HEK293 (cell line): ENCODE measurements around the gene ABCA3.

ENCODE experiments used
- CTCF ChIA-PET: fragments of 350-600 bp; formaldehyde crosslinking; extraction: SDS; loops from one replicate; lab custom pipeline; 2021; ENCODE audit warnings: antibody characterized with exemption; lab: Yijun Ruan, JAX
- POLR2A ChIA-PET: fragments of 300-600 bp; formaldehyde crosslinking; extraction: SDS; loops from one replicate; lab custom pipeline; 2020; ENCODE audit warnings: antibody characterized with exemption, inconsistent platforms; lab: Yijun Ruan, JAX
- H3K27ac ChIP-seq: fragments of 200-500 bp; sonication (Bioruptor generic); 2 replicates; pipeline ENCODE4 v1.5.1; 2014; ENCODE audit warnings: low read depth, low read length, control low read depth, inconsistent platforms; ENCODE audit errors: extremely low read depth
- H3K36me3 ChIP-seq, 2 experiments: fragments of 200-500 bp in 1 of 2; sonication (Bioruptor generic) in 1 of 2; 1 replicate in 1 of 2; 2 replicates in 1 of 2; pipeline ENCODE4 v1.5.1; 2014 to 2017; ENCODE audit warnings: inconsistent platforms in 2 of 2, low read length in 2 of 2; ENCODE audit not compliant: control insufficient read depth in 2 of 2, insufficient read depth in 1 of 2
- H3K4me1 ChIP-seq: fragments of 200-500 bp; sonication (Bioruptor generic); 2 replicates; pipeline ENCODE4 v1.5.1; 2014; ENCODE audit warnings: mild to moderate bottlenecking, low read length, inconsistent platforms; ENCODE audit not compliant: control insufficient read depth, insufficient read depth
- H3K4me3 ChIP-seq: 2 replicates; pipeline ENCODE4 v1.5.1; 2011; ENCODE audit warnings: low read depth, mild to moderate bottlenecking, control low read depth, low read length, moderate library complexity
- H3K9me3 ChIP-seq: fragments of 200-500 bp; sonication (Bioruptor generic); 2 replicates; pipeline ENCODE4 v1.5.1; 2014; ENCODE audit warnings: low read depth, low read length, inconsistent platforms; ENCODE audit not compliant: control insufficient read depth, insufficient read depth
- BCL11B ChIP-seq: fragments of 450-650 bp; formaldehyde crosslinking; IDR thresholded peaks from 2 replicates; pipeline ENCODE4 v1.5.1; 2016; ENCODE audit warnings: low read depth, missing biosample characterization, missing genetic modification characterization
- EGR2 ChIP-seq: fragments of 450-650 bp; formaldehyde crosslinking; IDR thresholded peaks from 2 replicates; pipeline ENCODE4 v1.5.1; 2016; ENCODE audit warnings: low read depth, missing biosample characterization, missing genetic modification characterization
- GLIS1 ChIP-seq: fragments of 450-650 bp; formaldehyde crosslinking; IDR thresholded peaks from 2 replicates; pipeline ENCODE4 v1.5.1; 2016; ENCODE audit warnings: missing biosample characterization, missing genetic modification characterization
- GLIS2 ChIP-seq: fragments of 450-650 bp; formaldehyde crosslinking; IDR thresholded peaks from 2 replicates; pipeline ENCODE4 v1.5.1; 2016; ENCODE audit warnings: missing biosample characterization, missing genetic modification characterization
- HIC1 ChIP-seq: fragments of 450-650 bp; formaldehyde crosslinking; IDR thresholded peaks from 2 replicates; pipeline ENCODE4 v1.5.1; 2016; ENCODE audit warnings: missing biosample characterization, missing genetic modification characterization
- SETDB1 ChIP-seq: IDR thresholded peaks from one replicate; pipeline ENCODE4 v1.6.1; 2017; ENCODE audit warnings: mild to moderate bottlenecking, low read length, moderate library complexity, mixed read lengths; ENCODE audit not compliant: insufficient read length
- ZBTB6 ChIP-seq: fragments of 450-650 bp; formaldehyde crosslinking; IDR thresholded peaks from 2 replicates; pipeline ENCODE4 v1.5.1; 2017; ENCODE audit warnings: missing biosample characterization, missing genetic modification characterization
- ZFHX2 ChIP-seq: fragments of 450-650 bp; formaldehyde crosslinking; conservative IDR thresholded peaks from 2 replicates; pipeline ENCODE4 v1.5.1; 2016; ENCODE audit warnings: missing biosample characterization, missing genetic modification characterization
- ZNF10 ChIP-seq: fragments of 450-650 bp; formaldehyde crosslinking; IDR thresholded peaks from 2 replicates; pipeline ENCODE4 v1.5.1; 2017; ENCODE audit warnings: missing biosample characterization, missing genetic modification characterization
- ZNF214 ChIP-seq: fragments of 450-650 bp; formaldehyde crosslinking; IDR thresholded peaks from 2 replicates; pipeline ENCODE4 v1.5.1; 2017; ENCODE audit warnings: missing biosample characterization, mild to moderate bottlenecking, missing genetic modification characterization, borderline replicate concordance
- ZNF223 ChIP-seq: fragments of 450-650 bp; formaldehyde crosslinking; IDR thresholded peaks from 2 replicates; pipeline ENCODE4 v1.5.1; 2016; ENCODE audit warnings: missing biosample characterization, missing genetic modification characterization
- ZNF335 ChIP-seq: fragments of 450-650 bp; formaldehyde crosslinking; conservative IDR thresholded peaks from 2 replicates; pipeline ENCODE4 v1.5.1; 2016; ENCODE audit warnings: missing biosample characterization, missing genetic modification characterization
- ZNF341 ChIP-seq: fragments of 450-650 bp; formaldehyde crosslinking; IDR thresholded peaks from 2 replicates; pipeline ENCODE4; 2016; ENCODE audit warnings: low read depth, missing biosample characterization, missing genetic modification characterization
- ZNF426 ChIP-seq: fragments of 450-650 bp; formaldehyde crosslinking; IDR thresholded peaks from 2 replicates; pipeline ENCODE4 v1.5.1; 2017; ENCODE audit warnings: missing biosample characterization, missing genetic modification characterization, mild to moderate bottlenecking, inconsistent platforms, moderate library complexity
- ZNF585B ChIP-seq: fragments of 450-650 bp; formaldehyde crosslinking; IDR thresholded peaks from 2 replicates; pipeline ENCODE4 v1.5.1; 2016; ENCODE audit warnings: missing biosample characterization, missing genetic modification characterization
- ZNF600 ChIP-seq: fragments of 450-650 bp; formaldehyde crosslinking; IDR thresholded peaks from 2 replicates; pipeline ENCODE4 v1.5.1; 2016; ENCODE audit warnings: missing biosample characterization, missing genetic modification characterization
- ZNF610 ChIP-seq: fragments of 450-650 bp; formaldehyde crosslinking; IDR thresholded peaks from 2 replicates; pipeline ENCODE4 v1.5.1; 2016; ENCODE audit warnings: missing biosample characterization, missing genetic modification characterization, borderline replicate concordance
- ZNF707 ChIP-seq: fragments of 450-650 bp; formaldehyde crosslinking; IDR thresholded peaks from 2 replicates; pipeline ENCODE4 v1.5.1; 2016; ENCODE audit warnings: missing biosample characterization, missing genetic modification characterization
- TF ChIP-seq, protein P1 (sequence below): fragments of 450-650 bp; formaldehyde crosslinking; IDR thresholded peaks from 2 replicates; pipeline ENCODE4 v1.5.1; 2016; ENCODE audit warnings: missing biosample characterization, missing genetic modification characterization
- TF ChIP-seq, protein P2 (sequence below): fragments of 450-650 bp; formaldehyde crosslinking; IDR thresholded peaks from 2 replicates; pipeline ENCODE4 v1.5.1; 2016; ENCODE audit warnings: missing biosample characterization, missing genetic modification characterization

ABCA3 gene

GRCh38 chr16:2236337-2237101 lies 104.0 kb downstream of the ABCA3 start, which contains the start of gene DNASE1L2 (continued):
- TF ChIP-seq, protein P1, sequence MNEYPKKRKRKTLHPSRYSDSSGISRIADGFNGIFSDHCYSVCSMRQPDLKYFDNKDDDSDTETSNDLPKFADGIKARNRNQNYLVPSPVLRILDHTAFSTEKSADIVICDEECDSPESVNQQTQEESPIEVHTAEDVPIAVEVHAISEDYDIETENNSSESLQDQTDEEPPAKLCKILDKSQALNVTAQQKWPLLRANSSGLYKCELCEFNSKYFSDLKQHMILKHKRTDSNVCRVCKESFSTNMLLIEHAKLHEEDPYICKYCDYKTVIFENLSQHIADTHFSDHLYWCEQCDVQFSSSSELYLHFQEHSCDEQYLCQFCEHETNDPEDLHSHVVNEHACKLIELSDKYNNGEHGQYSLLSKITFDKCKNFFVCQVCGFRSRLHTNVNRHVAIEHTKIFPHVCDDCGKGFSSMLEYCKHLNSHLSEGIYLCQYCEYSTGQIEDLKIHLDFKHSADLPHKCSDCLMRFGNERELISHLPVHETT (tag by site-specific recombination) = 0 out of 2 replicates have a peak, but pooled peaks have one; percentile 19
- peak; percentile 43 for TF ChIP-seq ZNF335 (tag by site-specific recombination)
- no peak for TF ChIP-seq ZNF585B (tag by site-specific recombination)
- TF ChIP-seq, all 188 proteins: peak for 16

DNA sequence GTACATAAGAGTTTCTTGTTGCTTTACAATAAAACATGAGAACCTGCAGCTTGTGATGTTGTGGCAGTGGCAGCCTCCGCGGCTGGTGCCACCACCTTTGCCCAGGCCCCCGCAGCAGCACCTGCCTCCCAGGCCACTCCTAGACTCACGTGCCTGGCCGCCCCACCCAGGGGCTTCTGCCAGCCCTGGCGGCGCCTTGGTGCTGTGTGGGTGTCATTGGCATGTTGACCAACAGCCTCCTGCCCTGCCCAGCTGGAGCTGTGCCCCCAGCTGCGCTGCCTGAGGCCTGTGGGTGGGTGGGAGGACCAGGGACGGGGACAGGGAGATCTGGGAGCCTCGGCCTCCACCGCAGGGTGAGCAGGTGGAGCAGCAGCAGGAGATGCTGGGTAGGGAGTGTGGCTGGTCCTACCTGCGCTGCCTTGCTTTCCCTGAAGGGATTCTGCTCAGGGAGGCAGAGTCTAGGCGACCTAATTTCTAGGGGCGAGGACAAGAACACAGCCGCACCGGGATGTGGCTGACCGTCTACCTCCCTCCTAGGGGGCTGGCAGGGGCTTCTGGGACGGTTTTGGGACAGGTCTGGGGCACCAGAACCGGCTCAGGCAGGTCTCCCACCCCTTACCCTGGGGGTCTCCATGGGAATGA lies 104.7 kb downstream of the ABCA3 start:
- no peak overlapping the region for H3K27ac ChIP-seq
- ChIA-PET CTCF (interaction anchor here (0.7 to 1.2 kb wide), 3 partner anchors 21 to 95 kb away, joined by 3 read pairs; partner anchors contain the start of gene PGP), POLR2A (interaction anchor here (1.0 to 5.3 kb wide), 11 partner anchors 9 to 297 kb away, joined by 3 to 48 read pairs (median 4); partner anchors contain the start of genes BRICD5, ECI1, NTN3 and PGP)

DNA sequence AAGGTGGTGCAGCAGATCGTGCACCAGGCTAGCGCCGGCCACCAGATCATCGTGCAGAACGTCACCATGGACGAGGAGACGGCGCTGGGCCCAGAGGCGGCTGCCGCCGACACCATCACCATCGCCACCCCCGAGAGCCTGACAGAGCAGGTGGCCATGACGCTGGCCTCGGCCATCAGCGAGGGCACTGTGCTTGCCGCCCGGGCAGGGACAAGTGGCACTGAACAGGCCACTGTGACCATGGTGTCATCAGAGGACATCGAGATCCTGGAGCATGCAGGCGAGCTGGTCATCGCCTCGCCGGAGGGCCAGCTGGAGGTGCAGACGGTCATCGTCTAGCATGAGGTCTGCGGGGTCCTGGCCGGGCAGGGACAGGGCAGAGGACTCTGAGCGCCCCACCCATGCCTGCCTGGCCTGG lies 105.3 kb downstream of the ABCA3 start:
- CTCF ChIA-PET = no interaction called here
- TF ChIP-seq ZNF600 (tag by site-specific recombination) (peak; percentile 67), BCL11B (tag by site-specific recombination) (peak; percentile 0; the same call in 1 of the 2 replicates), ZNF214 (tag by site-specific recombination) (no peak), ZNF10 (tag by site-specific recombination) (0 out of 2 replicates have a peak, but pooled peaks have one; percentile 3), ZNF426 (no peak), ZNF341 (tag by site-specific recombination) (peak; percentile 4; the same call in 1 of the 2 replicates)
- TF ChIP-seq, protein P2, sequence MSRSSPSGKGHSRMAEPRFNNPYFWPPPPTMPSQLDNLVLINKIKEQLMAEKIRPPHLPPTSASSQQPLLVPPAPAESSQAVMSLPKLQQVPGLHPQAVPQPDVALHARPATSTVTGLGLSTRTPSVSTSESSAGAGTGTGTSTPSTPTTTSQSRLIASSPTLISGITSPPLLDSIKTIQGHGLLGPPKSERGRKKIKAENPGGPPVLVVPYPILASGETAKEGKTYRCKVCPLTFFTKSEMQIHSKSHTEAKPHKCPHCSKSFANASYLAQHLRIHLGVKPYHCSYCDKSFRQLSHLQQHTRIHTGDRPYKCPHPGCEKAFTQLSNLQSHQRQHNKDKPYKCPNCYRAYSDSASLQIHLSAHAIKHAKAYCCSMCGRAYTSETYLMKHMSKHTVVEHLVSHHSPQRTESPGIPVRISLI (tag by site-specific recombination) = no peak
- TF ChIP-seq, all 188 proteins: peak for 4

More for the DNA sequence above, 104.7 kb downstream of the ABCA3 start:
- H3K4me3 ChIP-seq = no peak overlapping the region
- TF ChIP-seq EGR2 (tag by site-specific recombination) (peak; percentile 34; the same call in 1 of the 2 replicates), HIC1 (tag by site-specific recombination) (peak; percentile 76; the same call in 1 of the 2 replicates), ZBTB6 (tag by site-specific recombination) (no peak), GLIS1 (tag by site-specific recombination) (0 out of 2 replicates have a peak, but pooled peaks have one; percentile 7), ZNF610 (tag by site-specific recombination) (no peak), ZNF335 (tag by site-specific recombination) (peak; percentile 70), ZNF707 (no peak), GLIS2 (tag by site-specific recombination) (peak; percentile 35; the same call in 1 of the 2 replicates), ZNF223 (tag by site-specific recombination) (0 out of 2 replicates have a peak, but pooled peaks have one; percentile 13), SETDB1 (no peak), ZFHX2 (tag by site-specific recombination) (peak; percentile 70)
- H3K9me3 ChIP-seq = no peaks in the 10 kb centered on the region
- H3K4me1 ChIP-seq = peaks cover 4% of the 10 kb centered on the region; the same call in 1 of the 2 replicates
- H3K36me3 ChIP-seq = peaks cover 3 to 62% of the 10 kb centered on the region in 2 experiments; a peak in 2 of 3 replicates

More for the DNA sequence above, 105.3 kb downstream of the ABCA3 start:
- peaks cover 4% of the 10 kb centered on the region; the same call in 1 of the 2 replicates for H3K4me1 ChIP-seq
- no peak overlapping the region for H3K4me3 ChIP-seq
- peaks cover 0 to 68% of the 10 kb centered on the region in 2 experiments; a peak in 2 of 3 replicates for H3K36me3 ChIP-seq
- no peak overlapping the region for H3K27ac ChIP-seq
- POLR2A ChIA-PET = interaction anchor here (0.6 to 5.3 kb wide), 4 partner anchors 9 to 20 kb away, joined by 3 to 48 read pairs (median 10); partner anchors contain the start of genes ECI1 and PGP
- H3K9me3 ChIP-seq = no peaks in the 10 kb centered on the region
